Astrocyte of the cerebellum (primary cell): ENCODE results near the gene NSMCE1.

Experiments used
- DNase-seq: peaks from one replicate; pipeline ENCODE4 v3.0.0-alpha.2; 2011; ENCODE audit warnings: low read depth
- H3K4me3 ChIP-seq: 2 replicates; pipeline ENCODE4 v1.5.1; 2011; ENCODE audit warnings: mild to moderate bottlenecking, low read depth, low read length, moderate library complexity
- in situ Hi-C: cut with HindIII; loops from 2 replicates; pipeline ENCODE4 v1.10.0; 2017; ENCODE audit warnings: low sequenced_read_pairs
- TF ChIP-seq, protein P1 (sequence below): IDR thresholded peaks from 2 replicates; pipeline ENCODE4 v1.5.1; 2012; ENCODE audit warnings: low read length, low read depth, moderate library complexity, mild to moderate bottlenecking; ENCODE audit errors: missing control alignments

The NSMCE1 gene

DNA sequence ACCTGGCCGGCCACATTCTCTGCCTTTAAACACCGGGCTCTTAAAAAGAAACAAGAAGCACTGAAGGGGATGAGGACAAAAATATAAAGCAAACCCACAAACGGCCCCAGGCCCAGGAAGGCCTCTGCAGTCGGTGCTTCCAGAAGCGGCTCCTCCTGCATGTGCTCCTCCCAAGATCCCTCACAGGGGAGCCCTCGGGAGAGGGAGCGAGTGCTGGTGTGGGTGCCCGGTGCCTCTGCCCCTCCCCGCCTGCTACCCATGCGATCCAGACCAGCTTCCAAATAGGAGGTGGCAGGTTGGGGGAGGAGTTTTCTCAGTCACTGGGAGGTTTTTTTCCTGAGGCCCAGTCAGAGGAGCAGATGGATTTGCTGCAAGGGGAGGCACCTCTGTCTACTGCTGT lies 49.4 kb downstream of the NSMCE1 start:
- TF ChIP-seq, protein P1, sequence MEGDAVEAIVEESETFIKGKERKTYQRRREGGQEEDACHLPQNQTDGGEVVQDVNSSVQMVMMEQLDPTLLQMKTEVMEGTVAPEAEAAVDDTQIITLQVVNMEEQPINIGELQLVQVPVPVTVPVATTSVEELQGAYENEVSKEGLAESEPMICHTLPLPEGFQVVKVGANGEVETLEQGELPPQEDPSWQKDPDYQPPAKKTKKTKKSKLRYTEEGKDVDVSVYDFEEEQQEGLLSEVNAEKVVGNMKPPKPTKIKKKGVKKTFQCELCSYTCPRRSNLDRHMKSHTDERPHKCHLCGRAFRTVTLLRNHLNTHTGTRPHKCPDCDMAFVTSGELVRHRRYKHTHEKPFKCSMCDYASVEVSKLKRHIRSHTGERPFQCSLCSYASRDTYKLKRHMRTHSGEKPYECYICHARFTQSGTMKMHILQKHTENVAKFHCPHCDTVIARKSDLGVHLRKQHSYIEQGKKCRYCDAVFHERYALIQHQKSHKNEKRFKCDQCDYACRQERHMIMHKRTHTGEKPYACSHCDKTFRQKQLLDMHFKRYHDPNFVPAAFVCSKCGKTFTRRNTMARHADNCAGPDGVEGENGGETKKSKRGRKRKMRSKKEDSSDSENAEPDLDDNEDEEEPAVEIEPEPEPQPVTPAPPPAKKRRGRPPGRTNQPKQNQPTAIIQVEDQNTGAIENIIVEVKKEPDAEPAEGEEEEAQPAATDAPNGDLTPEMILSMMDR = no peak
- in situ Hi-C loops = no loop called here
- DNase-seq = no peak
- H3K4me3 ChIP-seq = no peak overlapping the region

DNA sequence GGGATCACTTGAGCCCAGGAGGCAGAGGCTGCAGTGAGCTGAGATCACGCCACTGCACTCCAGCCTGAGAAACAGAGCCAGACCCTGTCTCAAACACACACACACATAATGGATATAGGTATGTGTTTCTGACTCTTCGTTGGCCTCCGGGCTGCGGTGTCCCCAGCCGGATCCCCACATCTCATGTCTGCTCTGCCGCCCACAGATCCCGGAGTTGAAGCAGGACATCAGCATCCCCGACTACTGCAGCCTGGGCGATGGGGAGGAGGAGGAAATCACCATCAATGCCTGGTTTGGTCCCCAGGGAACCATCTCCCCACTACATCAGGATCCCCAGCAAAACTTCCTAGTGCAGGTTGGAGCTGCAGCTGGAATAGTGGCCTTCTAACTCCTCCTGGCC lies 49.8 kb downstream of the NSMCE1 start:
- TF ChIP-seq, protein P1 = no peak
- in situ Hi-C loops = no loop called here
- H3K4me3 ChIP-seq = no peak overlapping the region

DNA sequence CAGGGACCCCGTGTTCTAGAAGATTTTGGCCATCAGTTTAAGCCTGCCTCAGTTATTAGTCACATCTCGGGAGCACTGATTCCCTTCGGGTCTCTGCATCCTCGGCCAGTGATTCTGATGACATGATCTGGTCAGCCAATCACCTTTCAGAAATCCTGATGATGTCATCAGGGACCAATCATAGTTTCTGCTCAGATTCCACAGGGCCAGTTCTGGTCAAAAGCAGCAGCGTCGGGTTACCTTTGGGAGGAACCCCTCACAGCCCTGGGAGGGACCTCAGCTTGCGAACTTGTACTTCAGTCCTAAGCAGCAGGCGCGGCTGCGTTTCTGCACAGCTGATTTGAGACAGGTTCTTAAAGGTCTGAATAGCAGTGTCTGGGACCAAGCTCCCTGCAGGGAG lies 51.3 kb downstream of the NSMCE1 start:
- no peak overlapping the region for H3K4me3 ChIP-seq
- in situ Hi-C loops = no loop called here
- peak; percentile 36 for DNase-seq
- TF ChIP-seq, protein P1 = no peak

More for the DNA sequence above, 49.8 kb downstream of the NSMCE1 start:
- no peak for DNase-seq

DNA sequence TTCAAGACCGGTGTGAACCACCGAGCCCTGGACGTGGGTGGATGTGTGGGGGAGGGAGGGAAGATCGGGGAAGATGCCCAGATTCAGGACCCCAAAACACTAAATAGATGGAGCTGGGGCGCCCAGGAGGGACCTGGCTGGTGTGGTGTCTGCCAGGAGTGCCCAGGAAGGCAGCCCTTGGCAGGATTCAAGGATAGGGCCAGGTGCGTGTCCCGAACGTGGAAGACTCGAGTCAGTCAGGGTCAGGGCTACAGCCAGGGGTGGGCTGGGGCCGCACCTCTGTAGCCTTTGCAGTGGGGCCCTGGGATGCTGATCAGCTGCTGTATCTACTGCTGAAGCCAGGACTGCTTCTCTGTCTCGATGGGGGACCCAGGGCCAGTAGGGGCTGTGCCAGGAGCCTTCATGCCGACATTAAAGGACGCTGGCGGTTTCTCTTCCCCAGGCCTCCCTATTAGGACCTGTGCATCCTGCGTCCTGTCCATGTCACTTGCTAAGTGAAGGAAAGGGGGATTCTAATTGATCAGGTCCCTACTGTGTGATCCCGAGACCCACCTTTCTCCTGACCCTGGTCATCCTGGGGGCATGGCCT lies 52.2 kb downstream of the NSMCE1 start:
- DNase-seq = no peak
- H3K4me3 ChIP-seq = no peak overlapping the region
- TF ChIP-seq, protein P1 = no peak
- in situ Hi-C loops = no loop called here

DNA sequence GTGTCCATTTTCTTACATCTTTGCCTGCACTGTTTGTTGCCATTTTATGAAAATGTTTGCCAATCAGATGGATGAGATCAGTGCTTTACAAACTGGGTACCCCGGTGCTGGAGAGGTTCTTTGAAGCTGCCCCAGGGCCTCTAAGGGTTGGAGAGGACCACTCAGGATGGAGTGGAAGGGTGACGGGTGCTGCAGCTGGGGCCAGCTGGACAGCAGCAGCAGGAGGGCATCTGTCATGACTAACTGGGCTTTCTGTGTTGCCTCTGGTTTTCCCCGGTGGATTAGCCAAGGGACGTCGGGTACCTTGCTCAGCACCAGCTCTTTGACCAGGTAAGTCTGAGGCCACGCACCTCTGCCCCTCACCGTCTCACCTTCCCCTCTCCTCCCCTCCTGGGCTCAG lies 52.9 kb downstream of the NSMCE1 start:
- in situ Hi-C loops = no loop called here
- TF ChIP-seq, protein P1 = no peak

DNA sequence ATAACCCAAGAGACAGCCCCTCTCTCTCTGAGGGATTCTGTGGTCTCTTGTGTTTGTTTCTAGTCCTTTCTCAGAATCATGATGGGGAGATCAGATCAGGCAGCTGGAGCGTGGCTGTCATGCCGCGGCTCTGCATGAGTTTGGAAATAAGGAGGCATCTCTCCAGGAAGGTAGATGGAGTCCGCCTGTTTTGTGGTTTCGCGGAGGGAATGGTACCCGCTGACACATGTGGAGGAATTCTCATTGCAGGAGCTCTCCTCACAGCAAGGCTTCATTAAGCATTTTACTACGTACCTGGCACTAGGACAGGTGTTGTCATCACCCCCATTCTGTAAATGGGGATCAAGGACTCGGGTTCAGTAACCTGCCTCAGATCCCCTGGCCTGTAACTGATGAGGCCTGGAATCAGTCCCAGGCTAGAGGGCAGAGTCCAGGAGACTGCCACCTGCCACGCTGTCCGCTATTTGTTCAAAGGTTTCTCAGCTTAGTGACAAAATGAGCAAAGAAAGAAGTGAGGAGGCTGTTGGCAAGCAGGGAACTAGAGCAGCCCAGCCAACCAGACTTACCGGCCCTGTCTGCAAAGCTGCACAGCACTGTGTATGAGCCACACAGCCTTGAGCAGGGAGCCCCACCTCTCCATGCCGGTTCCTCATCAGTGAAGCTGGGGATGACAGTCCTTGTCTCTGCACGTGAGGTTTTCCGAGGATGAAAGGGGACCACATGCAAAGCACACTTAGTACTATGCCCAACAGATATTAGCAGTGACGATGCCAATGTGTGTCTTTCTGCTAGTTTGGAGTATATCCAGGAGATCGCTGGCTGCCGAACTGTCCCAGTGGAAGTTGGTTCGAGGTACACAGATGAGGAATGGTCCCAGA lies 54.2 kb downstream of the NSMCE1 start:
- TF ChIP-seq, protein P1 = no peak
- H3K4me3 ChIP-seq = no peak overlapping the region
- in situ Hi-C loops = no loop called here
- DNase-seq = no peak

More for the DNA sequence above, 52.9 kb downstream of the NSMCE1 start:
- DNase-seq = no peak
- H3K4me3 ChIP-seq = no peak overlapping the region
